ENCODE results near the gene PIK3R5.

The PIK3R5 gene

DNA sequence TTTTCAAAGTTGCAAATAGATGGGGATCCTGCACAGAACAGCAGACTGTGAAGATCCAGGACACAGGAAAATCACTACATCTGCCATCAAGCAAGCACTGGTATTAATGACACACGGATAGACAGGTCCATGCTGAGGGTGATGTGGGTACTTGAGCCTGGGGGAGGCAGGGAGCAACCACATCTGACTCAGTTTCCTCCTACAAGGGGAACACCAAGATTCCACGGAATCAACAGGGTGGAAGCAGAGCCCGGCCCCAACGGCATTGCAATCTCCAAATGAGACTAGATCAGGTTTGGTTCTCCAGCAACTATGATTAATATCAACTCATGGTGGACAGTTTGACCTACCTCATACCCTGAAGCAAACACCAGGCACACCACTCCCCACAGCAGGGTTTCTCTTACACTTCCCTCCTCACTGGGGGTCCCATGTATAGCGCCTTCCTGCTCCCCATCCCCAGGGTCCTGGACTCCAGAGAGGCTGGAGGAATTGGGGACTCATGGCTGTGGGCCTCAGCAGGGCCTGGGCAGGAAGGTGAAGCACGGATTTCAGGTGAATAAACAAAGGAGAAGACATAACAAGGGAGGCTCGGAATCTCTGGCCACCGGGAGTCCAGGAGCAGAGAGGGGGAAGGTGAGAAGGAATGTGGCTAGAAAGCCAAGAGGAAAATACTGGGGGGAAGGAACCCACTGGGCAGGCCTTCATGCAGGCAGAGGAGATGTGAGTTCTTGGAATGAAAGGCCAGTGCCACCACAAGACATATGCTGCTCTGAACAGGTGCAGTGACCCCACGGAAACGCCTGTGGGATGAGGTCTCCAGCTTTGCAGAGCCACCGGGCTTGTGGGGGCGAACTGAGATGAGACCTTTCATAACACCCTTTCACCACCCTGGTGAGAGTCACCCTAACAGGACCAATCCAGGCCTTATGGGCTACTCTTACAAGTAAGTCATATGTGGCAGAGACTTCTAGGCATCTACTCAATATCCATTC lies 68.6 kb downstream of the PIK3R5 start:
- no peak for DNase-seq (ENCODE audit: low read depth in 3 of 3)

DNA sequence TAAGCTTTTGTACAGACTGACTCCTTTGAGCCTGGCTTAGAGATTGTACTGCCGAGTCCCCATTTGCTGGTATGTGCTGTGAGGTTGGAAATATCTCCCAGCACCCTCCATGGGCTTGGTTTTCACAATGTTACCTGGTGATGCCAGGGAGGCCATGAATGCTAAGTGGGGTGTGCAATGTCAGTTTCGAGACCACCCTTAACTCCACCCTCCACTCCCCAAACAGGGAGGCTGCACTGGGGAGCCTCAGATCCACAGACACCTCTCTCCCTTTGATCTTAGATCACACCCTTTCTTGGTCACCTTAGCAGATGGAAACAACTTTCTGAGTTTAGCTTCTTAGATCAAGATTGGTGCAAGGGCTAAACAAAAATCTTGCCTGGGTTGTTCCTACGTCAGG lies 69.4 kb downstream of the PIK3R5 start:
- no peak for DNase-seq (ENCODE audit: low read depth in 3 of 3)

DNA sequence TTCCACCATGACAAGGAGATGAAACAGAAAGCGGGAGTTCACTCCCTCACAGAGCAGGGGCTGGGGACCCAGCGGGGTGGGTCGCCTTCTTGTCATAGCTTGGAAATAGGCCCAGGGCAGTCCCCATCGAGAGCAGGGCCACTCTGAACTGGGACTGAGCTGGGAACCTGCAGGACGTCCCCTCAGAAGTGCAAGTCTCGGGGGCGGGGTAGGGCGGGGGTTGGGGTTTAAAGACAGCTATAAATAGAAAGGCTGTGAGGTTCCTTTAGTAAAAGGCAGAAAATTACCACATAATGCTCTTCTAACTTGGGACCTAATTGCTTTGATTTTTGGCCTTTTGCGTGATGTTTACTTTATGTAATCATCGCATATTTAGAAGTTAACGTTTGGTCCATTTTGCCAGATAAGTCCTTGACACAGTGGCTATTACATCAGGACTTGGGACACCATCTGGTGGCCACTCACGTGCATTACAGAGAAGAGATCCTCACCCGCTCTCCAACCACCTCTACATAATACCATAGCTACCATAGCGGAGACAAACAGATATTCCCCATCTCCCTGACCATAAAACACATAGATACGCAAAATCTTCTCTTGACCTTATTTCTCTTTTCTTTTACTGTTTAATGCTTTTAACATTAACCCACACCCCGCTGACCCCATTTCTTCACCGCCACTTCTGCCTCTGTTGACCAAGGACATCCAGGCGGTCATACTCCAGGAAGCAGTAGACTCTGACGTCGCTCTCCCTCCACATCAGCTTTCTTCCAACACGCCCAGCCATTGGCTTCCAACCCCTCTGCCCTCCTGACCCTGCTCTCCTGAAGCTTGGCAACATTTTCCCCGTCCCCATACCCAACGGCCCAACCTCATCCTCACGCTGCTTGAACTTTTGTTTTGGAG lies 70.6 kb downstream of the PIK3R5 start:
- DNase-seq (ENCODE audit: low read depth in 3 of 3) = peak in 1 of 3 experiments; percentile 50

DNA sequence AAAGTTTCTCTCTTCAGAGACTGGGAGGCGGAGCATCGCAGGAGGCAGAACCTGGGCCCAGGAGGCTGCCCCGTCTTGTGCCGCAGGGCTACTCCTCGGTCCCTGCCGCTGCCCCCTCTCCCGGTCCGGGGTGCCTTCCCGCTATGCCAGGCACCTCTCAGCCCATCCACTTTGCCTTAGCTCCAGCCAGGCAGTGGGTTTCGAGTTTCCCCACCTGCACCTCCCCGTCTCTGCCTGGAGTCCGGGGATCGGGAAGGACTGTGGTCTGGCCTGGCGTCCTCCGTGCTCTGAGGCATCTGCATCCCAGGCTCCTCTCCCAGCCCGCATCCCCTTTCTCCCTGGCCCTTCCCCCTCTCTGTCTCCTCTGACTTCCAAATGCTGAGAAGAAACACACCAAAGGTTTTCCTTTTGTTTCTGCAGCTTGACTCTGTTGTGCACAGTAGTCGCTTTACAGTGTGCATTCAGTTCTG lies 71.3 kb downstream of the PIK3R5 start:
- no peak for DNase-seq (ENCODE audit: low read depth in 3 of 3)

DNA sequence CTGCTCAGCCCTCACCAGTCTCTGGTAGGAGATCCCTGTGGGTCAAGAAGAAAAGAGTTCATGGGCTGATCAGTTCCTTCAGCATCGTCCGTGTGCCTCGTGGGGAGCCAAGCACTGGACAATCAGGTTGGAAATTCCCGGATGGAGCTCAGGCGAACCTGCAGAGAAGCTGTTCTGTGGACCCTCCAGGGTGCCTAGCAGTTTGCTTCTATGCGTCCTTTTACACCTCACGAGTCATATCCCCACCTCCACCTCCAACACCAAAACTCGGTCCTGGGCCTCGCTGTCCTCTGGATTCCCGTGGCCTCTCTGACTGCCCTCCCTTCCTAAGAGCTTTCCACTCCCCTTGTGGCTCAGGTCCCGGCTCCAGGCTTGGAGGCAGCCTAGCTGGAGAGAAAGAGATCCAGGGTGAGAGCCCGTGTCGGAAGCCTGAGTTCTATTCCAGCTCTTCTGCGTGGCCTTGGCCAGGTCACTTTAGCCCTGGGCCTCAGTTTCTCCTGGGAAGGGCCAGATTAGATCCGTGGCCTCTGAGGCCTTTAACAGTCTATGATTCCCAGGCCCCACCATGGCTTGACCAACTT lies 71.8 kb downstream of the PIK3R5 start:
- DNase-seq (ENCODE audit: low read depth in 3 of 3) = no peak

DNA sequence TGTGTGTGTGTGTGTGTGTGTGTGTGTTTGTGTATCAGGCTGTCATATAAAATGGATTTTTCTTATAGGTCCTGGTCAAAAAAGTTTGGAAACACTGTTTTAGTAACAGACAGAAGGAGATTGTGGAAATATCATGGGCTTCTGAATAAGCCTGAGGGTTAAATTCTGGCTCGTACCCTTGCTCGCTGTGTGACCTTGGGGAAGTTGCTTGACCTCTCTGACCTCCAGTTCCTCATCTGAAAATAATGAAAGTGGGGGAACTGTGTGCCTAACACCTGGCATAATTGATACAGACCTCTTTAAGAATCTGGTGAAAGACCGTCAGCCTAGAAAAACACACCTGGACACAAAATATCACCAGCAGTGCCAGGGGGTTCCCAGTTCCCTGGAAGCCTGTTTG lies 72.4 kb downstream of the PIK3R5 start:
- no peak for DNase-seq (ENCODE audit: low read depth in 3 of 3)

DNA sequence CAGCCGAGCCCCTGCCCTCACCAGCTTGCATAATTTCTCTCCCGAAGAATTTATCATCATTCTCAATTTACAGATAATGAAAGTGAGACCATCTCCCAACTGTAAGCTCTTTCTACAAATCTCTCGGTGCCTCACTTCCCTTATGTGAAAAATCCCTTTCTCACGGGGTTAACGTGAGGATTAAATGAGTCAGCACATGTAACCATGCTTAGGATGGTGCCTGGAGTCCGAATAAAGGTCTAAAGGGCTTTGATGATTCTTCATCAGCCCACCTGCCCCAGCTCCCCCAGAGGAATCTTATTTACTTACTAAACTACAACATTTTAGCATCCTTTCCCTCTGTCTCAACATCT lies 73.2 kb downstream of the PIK3R5 start:
- DNase-seq (ENCODE audit: low read depth in 3 of 3) = no peak

DNA sequence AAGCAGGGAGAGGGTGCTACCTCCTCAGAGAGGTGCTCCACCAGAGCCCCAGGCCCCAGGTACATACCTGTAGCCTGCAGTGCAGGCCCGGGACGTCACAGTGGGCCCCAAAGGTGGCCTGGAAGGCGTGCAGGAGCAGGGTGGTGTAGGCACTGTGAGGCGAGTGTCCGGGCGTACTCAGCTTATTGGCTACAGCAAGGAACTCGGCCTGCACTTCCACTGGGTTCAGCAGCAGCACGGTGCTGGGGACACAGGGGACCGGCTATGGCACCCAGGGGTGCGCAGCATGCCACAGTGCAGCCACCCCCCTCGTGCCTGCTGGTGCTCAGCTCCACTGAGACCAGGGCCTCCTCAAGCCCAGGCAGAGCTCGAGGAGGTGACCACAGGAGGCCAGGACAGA lies 74.8 kb downstream of the PIK3R5 start:
- DNase-seq (ENCODE audit: low read depth in 3 of 3) = no peak

DNA sequence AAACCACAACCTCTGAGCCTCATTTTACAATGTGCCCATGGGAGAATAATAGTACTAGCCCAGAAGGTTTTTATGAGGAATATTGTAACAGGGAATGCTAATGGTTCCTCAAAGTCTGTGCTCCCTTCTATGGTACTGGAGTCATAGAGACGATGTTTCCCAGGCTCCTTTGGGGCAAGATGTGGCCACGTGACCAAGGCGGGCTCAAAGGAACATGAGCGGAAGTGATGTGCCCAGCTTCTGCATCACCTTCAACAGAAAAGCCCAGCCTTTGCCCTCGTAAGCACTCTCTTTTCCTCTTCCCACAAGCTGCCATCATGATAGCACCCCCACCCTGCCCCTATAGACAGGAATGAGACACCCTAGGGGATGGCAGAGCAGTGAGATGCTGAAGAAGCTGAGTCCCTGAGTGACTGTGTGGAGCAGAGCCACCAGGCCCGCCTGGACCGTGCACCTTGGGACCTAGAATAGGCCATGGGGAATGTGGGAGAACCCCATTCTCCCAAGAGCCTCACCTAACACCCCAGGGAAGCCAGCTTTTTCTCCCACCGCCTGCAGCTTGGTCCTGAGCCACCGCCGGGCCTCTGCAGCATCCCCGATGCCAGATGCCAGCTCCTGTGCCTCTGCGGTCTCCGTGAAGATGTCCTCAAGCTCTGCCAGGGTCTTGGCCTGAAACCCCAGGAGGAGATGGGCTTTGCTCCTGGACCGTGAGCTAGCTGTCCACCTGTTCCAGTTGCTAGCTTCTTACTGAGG lies 75.9 kb downstream of the PIK3R5 start:
- DNase-seq (ENCODE audit: low read depth in 3 of 3) = no peak

DNA sequence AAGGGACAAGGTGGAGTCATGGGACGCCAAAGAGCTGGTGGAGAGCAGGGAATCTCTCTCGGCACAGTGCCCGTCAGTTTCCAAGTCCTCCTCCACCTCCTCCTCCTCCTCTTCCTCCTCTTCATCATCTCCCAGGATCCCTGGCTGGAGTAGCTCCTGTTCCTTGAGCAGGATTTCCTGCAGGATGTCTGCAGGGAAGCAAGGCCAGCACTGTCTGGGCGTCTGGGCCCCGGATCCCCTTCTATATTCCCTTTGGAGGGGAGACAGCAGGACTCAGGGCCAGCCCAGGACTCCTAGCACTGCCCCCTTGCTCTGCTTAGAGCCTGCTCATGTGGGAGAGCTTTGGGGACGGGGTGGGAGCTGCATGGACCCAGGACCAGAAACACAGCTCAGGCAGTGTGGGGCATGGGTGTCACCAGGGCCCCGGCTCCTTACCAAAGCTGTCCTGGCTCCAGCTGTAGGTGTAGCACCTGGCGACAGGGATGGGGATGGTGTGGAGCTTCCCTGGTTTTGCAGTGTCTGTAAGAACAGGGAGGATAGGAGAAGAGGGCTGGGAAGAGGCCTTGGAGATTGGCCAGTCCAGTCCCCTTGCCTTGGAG lies 76.7 kb downstream of the PIK3R5 start:
- no peak for DNase-seq (ENCODE audit: low read depth in 3 of 3)

DNA sequence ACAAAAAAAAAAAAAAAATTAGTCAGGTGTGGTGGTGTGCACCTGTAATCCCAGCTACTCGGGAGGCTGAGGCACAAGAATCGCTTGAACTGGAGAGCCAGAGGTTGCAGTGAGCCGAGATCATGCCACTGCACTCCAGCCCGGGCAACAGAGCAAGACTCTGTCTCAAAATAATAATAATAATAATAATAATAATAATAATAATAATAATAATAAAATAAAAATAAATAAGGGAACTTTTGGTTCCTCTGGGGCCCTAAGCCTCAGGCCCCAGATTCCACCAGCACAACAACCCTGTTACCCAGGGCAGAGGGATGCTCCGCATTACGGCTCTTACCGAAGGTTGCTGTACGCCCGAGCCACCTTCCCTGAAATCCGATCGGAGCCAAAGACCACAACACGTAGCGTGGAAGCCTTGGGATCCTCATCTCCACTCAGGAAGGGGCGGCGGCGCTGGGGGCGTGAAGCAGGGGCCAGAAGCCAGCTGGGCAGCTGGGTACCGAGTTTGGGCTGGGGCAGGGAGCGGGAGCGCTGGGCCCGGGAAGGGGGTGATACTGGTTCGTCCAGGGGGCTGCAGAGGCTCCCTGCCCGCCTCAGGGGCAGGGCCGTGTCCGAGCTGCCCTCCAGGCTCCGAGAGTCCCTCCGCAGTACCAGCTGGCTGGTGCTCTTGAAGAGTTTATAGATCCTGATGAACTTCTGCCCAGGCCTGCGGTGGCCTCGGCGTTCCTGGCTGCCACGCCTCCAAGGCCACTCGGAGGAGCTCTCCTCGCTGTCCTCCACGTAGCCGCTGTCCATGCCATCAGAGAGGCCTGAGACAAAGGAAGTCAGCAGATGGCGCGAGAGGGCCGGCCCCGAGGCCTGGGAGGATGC lies 77.4 kb downstream of the PIK3R5 start:
- DNase-seq (ENCODE audit: low read depth in 3 of 3) = no peak

DNA sequence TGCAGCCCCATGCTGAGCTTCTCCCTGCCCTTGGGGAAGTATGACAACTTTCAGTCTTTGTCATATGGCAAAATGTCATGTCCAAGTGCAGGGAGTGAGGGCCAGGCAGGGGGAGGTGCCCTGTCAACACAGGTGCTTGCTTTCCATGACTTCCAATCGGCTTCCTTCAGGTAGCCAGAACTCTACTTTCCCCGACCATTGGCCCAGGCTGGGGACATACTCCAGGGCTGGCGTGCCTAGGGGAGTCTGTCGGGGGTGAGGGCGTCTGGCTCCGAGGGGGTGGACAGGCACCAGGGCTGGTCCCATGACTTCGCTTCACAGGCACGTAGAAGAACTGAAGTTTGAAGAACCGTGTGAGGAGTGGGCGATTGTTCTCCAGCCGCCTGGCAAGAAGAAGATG lies 78.2 kb downstream of the PIK3R5 start:
- DNase-seq (ENCODE audit: low read depth in 3 of 3) = no peak

DNA sequence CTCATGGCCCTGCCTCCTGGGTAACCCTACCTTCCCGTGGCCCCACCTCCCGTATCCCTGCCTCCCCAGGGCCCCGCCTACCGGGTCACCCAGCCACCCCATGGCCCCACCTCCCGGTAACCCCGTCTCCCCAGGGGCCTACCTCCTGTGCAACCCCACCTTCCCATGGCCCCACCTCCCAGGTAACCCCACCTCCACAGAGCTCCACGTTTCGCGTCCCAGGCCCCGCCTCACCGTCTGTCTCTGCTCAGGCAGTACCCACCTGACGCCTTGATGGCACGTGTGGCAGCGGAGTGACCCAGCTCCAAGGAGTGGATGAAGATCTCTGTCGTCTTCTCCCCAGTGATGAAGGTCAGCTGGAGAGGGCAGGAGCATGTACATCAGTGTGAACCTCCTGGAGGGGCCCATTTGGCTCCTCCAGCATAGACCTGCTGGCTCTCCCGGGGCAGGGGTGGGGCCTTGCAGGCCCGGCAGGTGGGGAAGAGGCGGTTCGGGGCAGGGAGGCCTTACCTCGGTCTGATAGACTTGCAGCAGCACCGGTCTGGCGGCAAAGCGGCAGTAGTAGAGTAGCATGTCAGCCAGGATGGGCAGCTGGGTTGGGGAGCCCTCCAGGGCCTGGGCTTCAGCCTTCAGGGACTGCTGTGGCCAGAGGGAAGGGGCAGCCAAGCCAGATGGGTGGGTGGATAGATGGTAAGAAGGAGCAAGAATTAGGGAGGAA lies 79.4 kb downstream of the PIK3R5 start:
- DNase-seq (ENCODE audit: low read depth in 3 of 3) = no peak

DNA sequence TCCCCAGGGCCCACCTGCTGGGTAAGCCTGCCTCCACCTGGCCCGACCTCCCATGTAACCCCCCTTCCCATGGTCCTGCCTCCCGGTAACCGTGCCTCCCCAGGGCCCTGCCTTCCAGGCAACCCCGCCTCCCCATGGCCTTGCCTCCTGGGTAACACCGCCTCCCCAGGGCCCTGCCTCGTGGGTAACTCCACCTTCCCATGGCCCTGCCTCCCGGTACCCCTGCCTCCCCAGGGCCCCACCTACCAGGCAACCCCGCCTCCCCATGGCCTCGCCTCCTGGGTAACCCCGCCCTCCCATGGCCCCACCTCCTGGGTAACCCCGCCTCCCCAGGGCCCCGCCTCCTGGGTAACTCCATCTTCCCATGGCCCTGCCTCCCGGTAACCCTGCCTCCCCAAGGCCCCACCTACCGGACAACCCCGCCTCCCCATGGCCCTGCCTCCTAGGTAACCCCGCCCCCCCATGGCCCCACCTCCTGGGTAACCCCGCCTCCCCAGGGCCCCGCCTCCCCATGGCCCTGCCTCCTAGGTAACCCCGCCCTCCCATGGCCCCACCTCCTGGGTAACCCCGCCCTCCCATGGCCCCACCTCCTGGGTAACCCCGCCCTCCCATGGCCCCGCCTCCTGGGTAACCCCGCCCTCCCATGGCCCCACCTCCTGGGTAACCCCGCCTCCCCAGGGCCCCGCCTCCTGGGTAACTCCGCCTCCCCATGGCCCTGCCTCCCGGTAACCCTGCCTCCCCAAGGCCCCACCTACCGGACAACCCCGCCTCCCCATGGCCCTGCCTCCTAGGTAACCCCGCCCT lies 80.1 kb downstream of the PIK3R5 start:
- peak in 2 of 3 experiments; percentile 27 to 31 for DNase-seq (ENCODE audit: low read depth in 3 of 3)

DNA sequence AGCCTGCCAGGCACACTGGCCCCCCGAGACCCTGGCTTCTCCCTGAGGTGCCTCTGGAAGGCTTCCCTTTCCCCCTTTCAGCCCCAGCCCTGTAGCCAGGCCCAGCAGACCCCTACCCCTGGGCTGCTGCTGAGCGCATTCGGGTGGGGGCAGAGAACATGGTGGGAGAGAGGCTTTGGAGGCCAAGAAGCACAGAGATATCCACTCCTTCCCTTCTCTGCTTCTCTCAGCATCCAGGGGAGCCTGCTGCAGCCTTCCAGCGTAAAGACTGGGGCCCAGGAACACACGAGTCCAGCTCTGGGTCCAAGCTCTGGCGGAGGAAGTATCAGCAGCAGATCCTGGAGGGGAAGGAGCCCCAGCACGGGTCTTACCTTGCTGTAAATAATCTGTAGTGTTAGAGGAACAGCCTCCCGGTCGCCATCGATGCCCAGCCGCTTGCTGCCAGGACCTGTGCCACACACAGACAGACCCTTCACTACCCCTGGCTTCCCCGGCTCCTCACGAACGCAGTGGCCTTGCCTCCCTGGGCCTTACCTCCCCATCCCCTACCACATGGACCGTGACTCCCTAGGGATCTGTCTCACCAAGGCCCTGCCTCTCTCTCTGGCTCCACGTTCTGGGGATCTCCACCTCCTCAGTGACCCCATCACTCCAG lies 81.0 kb downstream of the PIK3R5 start:
- no peak for DNase-seq (ENCODE audit: low read depth in 3 of 3)

DNA sequence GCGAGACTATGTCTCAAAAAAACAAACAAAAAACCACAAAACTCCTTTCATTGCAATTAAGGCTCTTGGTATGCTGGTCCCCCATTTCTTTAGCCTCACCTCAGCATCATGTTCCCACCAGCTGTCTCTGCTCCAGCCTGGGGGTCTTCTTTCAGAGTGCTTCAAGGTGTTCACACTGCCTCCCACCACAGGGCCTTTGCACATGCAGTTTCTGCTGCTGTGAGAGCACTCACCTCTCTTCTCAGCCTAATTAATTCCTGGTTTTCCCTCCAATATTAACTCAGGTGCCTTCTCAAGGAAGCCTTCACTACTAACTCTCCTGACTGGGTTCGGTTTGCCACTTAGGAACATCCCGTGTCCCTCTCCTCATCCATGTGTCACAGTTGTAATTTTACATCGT lies 82.2 kb downstream of the PIK3R5 start:
- no peak for DNase-seq (ENCODE audit: low read depth in 3 of 3)

DNA sequence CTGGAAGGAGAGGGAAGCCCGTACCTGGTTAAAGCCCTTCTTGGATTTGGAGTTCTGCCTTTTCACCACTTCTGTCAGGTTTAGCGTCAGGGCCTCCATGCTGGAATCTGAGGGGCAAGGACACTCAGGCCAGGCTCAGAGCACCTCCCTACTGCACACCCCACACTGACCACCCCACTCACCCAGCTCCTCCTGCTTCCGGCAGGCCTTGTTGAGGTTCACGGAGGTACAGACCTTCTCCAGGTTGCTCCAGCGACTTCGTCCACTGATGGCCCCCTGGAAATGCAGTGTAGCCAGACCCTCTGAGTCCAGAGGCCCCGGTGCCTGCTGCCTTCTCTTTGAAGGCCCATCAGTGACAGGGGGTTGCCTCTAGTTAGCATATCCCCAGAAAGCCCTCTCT lies 83.9 kb downstream of the PIK3R5 start:
- DNase-seq (ENCODE audit: low read depth in 3 of 3) = no peak

DNA sequence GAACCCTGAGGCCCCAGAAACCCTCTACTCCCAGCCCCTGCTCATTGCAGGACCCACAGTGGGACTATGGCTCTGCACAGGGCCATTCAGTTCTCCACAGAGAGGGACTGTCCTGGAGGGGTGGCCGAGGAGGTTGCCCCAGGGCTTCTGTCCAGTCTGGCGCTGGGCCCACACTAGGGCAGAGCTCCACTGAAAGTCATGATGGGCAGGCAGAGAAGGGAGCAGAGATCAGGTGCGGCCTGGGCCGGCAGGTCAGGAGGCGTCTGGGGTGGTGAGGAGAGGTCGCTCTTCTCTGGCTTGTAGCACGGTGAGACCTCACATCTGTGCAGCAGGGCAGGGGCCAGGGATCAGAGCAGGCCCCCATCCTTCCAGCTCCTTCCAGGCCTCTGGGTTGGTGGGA lies 85.0 kb downstream of the PIK3R5 start:
- DNase-seq (ENCODE audit: low read depth in 3 of 3) = no peak
